Body of pancreas (tissue), 4 donors: ENCODE data around the gene BLID. TPM values are rescaled to one million over a fixed set of nuclear protein-coding genes. Genes with fewer than 3 reads are reported as not detected.
A peak's percentile ranks its signal among the peaks of the same experiment; 100 is the strongest.

Experiments used
- ATAC-seq: fragments of 150-250 bp; one replicate; pipeline ENCODE4 v1.9.1; 2016
- DNase-seq, 4 donors: peaks; one replicate each; pipeline ENCODE4 v3.0.0-alpha.2; 2019
- H3K27ac ChIP-seq, 4 donors: fragments of 200-600 bp; sonication (generic); 1 replicate in 3 of 4; 2 replicates in 1 of 4; pipeline versions ENCODE4 v1.5.1 to v1.6.1; 2016 to 2019; ENCODE audit warnings: mild to moderate bottlenecking in 1 of 4, mixed read lengths in 1 of 4, moderate library complexity in 1 of 4
- H3K27me3 ChIP-seq, 2 donors: fragments of 200-600 bp; sonication (generic); one replicate each; pipeline ENCODE4 v1.6.0; 2016; ENCODE audit warnings: mild to moderate bottlenecking in 1 of 2
- H3K36me3 ChIP-seq, 2 donors: fragments of 200-600 bp; sonication (generic); replicated peaks in 1 of 2; 2 replicates each; pipeline ENCODE4 v1.5.1; 2016; ENCODE audit warnings: low read depth in 2 of 2; ENCODE audit not compliant: insufficient read depth in 1 of 2
- H3K4me1 ChIP-seq: fragments of 200-600 bp; sonication (generic); one replicate; pipeline ENCODE4 v1.6.0; 2016
- H3K4me3 ChIP-seq, 2 donors: fragments of 200-600 bp; sonication (generic); 1 replicate in 1 of 2; 2 replicates in 1 of 2; pipeline ENCODE4 v1.5.1; 2016 to 2019
- H3K9me3 ChIP-seq, 3 donors: fragments of 200-600 bp; sonication (generic); 1 replicate in 2 of 3; 2 replicates in 1 of 3; pipeline ENCODE4 v1.5.1; 2016
- CTCF ChIP-seq, 7 experiments: fragments of 450-650 bp in 4 of 7; fragments of 200-600 bp in 3 of 7; sonication (generic) in 3 of 7; IDR thresholded peaks; one replicate each; pipeline ENCODE4 v1.5.1; 2016 to 2019; ENCODE audit warnings: antibody characterized with exemption in 7 of 7
- POLR2A ChIP-seq, 3 donors: fragments of 450-650 bp; IDR thresholded peaks; one replicate each; pipeline ENCODE4 v1.6.1; 2016; ENCODE audit warnings: antibody characterized with exemption in 3 of 3, mild to moderate bottlenecking in 2 of 3
- WGBS, 2 donors: methylation state at CpG; one replicate each; pipeline ENCODE4 v1.1.5; 2017; 5-methylcytosine and 5-hydroxymethylcytosine counted together
- intact Hi-C: fragments of 100-400 bp; cut with DNase I; formaldehyde crosslinking; loops from one replicate; pipeline ENCODE4 v1.15.1; 2023
- total RNA-seq, 2 donors: library from RNA; depleted of rRNA; stranded (reverse); fragments of >200 nt; gene quantifications; one replicate each; pipeline ENCODE4 v1.1.0, GENCODE V29; 2016

Gene BLID
- total RNA-seq, 2 donors from 2014 or later = not detected

GRCh38 chr11:122137078-122137793 is 21.2 kb upstream of the BLID start:
- 25 to 33% methylated on average over 2 of the region's 2 CpGs for WGBS, 2 donors
- H3K27me3 ChIP-seq = no peaks in the 10 kb centered on the region
- peak; percentile 38 for ATAC-seq

GRCh38 chr11:122131126-122131525 is 15.1 kb upstream of the BLID start:
- 31 to 42% methylated on average over 2 of the region's 2 CpGs for WGBS, 2 donors
- no peak overlapping the region for H3K4me3 ChIP-seq
- intact Hi-C loops = no loop called here
- no peaks in the 10 kb centered on the region for H3K9me3 ChIP-seq
- ATAC-seq = no peak
- no peak for DNase-seq
- no peaks in the 10 kb centered on the region for H3K4me1 ChIP-seq
- H3K36me3 ChIP-seq = no peaks in the 10 kb centered on the region
- no peaks in the 10 kb centered on the region for H3K27me3 ChIP-seq
- TF ChIP-seq CTCF (IDR thresholded peaks at IDR 0.05) = no peak
- TF ChIP-seq POLR2A (IDR thresholded peaks at IDR 0.05) = no peak
- no peak overlapping the region for H3K27ac ChIP-seq

More at GRCh38 chr11:122137078-122137793, 21.2 kb upstream of the BLID start:
- H3K4me1 ChIP-seq = peaks cover 5% of the 10 kb centered on the region
- no peak overlapping the region for H3K4me3 ChIP-seq
- H3K36me3 ChIP-seq = no peaks in the 10 kb centered on the region
- no peak for TF ChIP-seq POLR2A (IDR thresholded peaks at IDR 0.05)
- no peak for TF ChIP-seq CTCF (IDR thresholded peaks at IDR 0.05)
- no peak for DNase-seq
- no peaks in the 10 kb centered on the region for H3K9me3 ChIP-seq
- intact Hi-C loops = no loop called here
- H3K27ac ChIP-seq = no peak overlapping the region

GRCh38 chr11:122128146-122128545 is 12.1 kb upstream of the BLID start:
- TF ChIP-seq POLR2A (IDR thresholded peaks at IDR 0.05) (no peak), CTCF (IDR thresholded peaks at IDR 0.05) (no peak)
- WGBS, 2 donors = 77 to 80% methylated on average over 5 of the region's 5 CpGs
- H3K27me3 ChIP-seq = no peaks in the 10 kb centered on the region
- H3K36me3 ChIP-seq = no peaks in the 10 kb centered on the region
- no peak overlapping the region for H3K4me3 ChIP-seq
- no peak for DNase-seq
- ATAC-seq = no peak
- H3K27ac ChIP-seq = no peak overlapping the region
- H3K9me3 ChIP-seq = no peaks in the 10 kb centered on the region
- intact Hi-C loops = no loop called here
- no peaks in the 10 kb centered on the region for H3K4me1 ChIP-seq

- intact Hi-C loops = no loop called here
- no peaks in the 10 kb centered on the region for H3K36me3 ChIP-seq
- DNase-seq (no peak), ATAC-seq (no peak)
- H3K4me3 ChIP-seq = no peak overlapping the region
- H3K9me3 ChIP-seq = no peaks in the 10 kb centered on the region
- H3K27ac ChIP-seq = no peak overlapping the region
- no peak for TF ChIP-seq CTCF (IDR thresholded peaks at IDR 0.05)
- no peak for TF ChIP-seq POLR2A (IDR thresholded peaks at IDR 0.05)
- no peaks in the 10 kb centered on the region for H3K27me3 ChIP-seq
- WGBS, 2 donors = 92 to 100% methylated on average over 1 of the region's 1 CpG
- H3K4me1 ChIP-seq = no peaks in the 10 kb centered on the region
Measured at GRCh38 chr11:122127020-122127419, 11.0 kb upstream of the BLID start.
